H1 (cell line): Measurements from ENCODE around the gene ZFP1. TPM values are rescaled to one million over a fixed set of nuclear protein-coding genes. Genes with fewer than 3 reads are reported as not detected.

Experiments
- CTCF ChIA-PET: fragments of 300-600 bp; sonication (Branson Sonifier 250); formaldehyde crosslinking; loops from one replicate; lab custom pipeline; 2021; ENCODE audit not compliant: partially characterized antibody; lab: Charles Lee
- POLR2A ChIA-PET: fragments of 300-600 bp; sonication (Branson Sonifier 250); formaldehyde crosslinking; loops from one replicate; lab custom pipeline; 2021; ENCODE audit warnings: inconsistent platforms; ENCODE audit not compliant: partially characterized antibody; lab: Charles Lee
- DNase-seq, 2 experiments: peaks; one replicate each; pipeline versions ENCODE4 v3.0.0 to v3.0.0-alpha.2; 2010 to 2022; ENCODE audit warnings: low spot score in 2 of 2, low read depth in 1 of 2, mixed read lengths in 1 of 2
- FAIRE-seq: peaks from 2 replicates; lab custom pipeline; 2011; peaks lifted over from hg19 to GRCh38; lab: Jason Lieb, UNC
- H2AFZ ChIP-seq: 2 replicates; pipeline ENCODE4 v1.8.1; 2012; ENCODE audit warnings: low read length, inconsistent platforms
- H2AK5ac ChIP-seq: 2 replicates; pipeline ENCODE4 v1.6.1; 2013; ENCODE audit warnings: low read depth, low read length
- H2BK120ac ChIP-seq: replicated peaks from 2 replicates; pipeline ENCODE3; 2013; ENCODE audit warnings: low read depth, low read length, inconsistent platforms
- H2BK12ac ChIP-seq: 2 replicates; pipeline ENCODE4 v1.6.1; 2013; ENCODE audit warnings: low read depth, low read length
- H2BK15ac ChIP-seq: 2 replicates; pipeline ENCODE4 v1.6.1; 2013; ENCODE audit warnings: low read length
- H2BK20ac ChIP-seq: 2 replicates; pipeline ENCODE4 v1.6.1; 2013; ENCODE audit warnings: low read length
- H2BK5ac ChIP-seq: 2 replicates; pipeline ENCODE4 v1.6.1; 2013; ENCODE audit warnings: low read depth, low read length
- H3K14ac ChIP-seq: 2 replicates; pipeline ENCODE4 v1.6.1; 2013; ENCODE audit warnings: inconsistent platforms; ENCODE audit not compliant: insufficient read length
- H3K18ac ChIP-seq: 2 replicates; pipeline ENCODE4 v1.6.1; 2013; ENCODE audit warnings: low read length; ENCODE audit errors: extremely low read depth
- H3K23ac ChIP-seq: 2 replicates; pipeline ENCODE4 v1.6.1; 2013; ENCODE audit warnings: inconsistent platforms; ENCODE audit not compliant: insufficient read length
- H3K23me2 ChIP-seq: 2 replicates; pipeline ENCODE4 v1.6.1; 2013; ENCODE audit warnings: low read depth, low read length
- H3K27ac ChIP-seq: 2 replicates; pipeline ENCODE4 v1.6.1; 2011; ENCODE audit warnings: low read depth, low read length, inconsistent platforms
- H3K27me3 ChIP-seq, 4 experiments: replicated peaks in 1 of 4; 1 replicate in 1 of 4; 2 replicates in 3 of 4; pipeline versions ENCODE4 v1.6.1 to v1.8.1; 2011 to 2013; ENCODE audit warnings: low read length in 3 of 4, mild to moderate bottlenecking in 3 of 4, inconsistent platforms in 2 of 4, mixed read lengths in 2 of 4, moderate library complexity in 1 of 4; ENCODE audit not compliant: control insufficient read depth in 3 of 4, insufficient read depth in 3 of 4; ENCODE audit errors: extremely low read depth in 1 of 4
- H3K36me3 ChIP-seq, 4 experiments: 2 replicates each; pipeline versions ENCODE4 v1.6.1 to v1.8.1; 2011 to 2013; ENCODE audit warnings: mild to moderate bottlenecking in 4 of 4, low read length in 3 of 4, moderate library complexity in 2 of 4, control low read depth in 1 of 4, inconsistent platforms in 1 of 4; ENCODE audit not compliant: insufficient read depth in 4 of 4, control insufficient read depth in 2 of 4
- H3K4ac ChIP-seq: replicated peaks from 2 replicates; pipeline ENCODE3; 2013; ENCODE audit warnings: low read length, low read depth, mixed read lengths, inconsistent platforms; ENCODE audit not compliant: insufficient read length
- H3K4me1 ChIP-seq, 4 experiments: replicated peaks in 1 of 4; 1 replicate in 1 of 4; 2 replicates in 3 of 4; pipeline versions ENCODE4 v1.6.1 to v1.8.1; 2011 to 2013; ENCODE audit warnings: low read length in 3 of 4, inconsistent platforms in 2 of 4, mixed read lengths in 1 of 4; ENCODE audit not compliant: insufficient read depth in 4 of 4, control insufficient read depth in 3 of 4
- H3K4me2 ChIP-seq, 2 experiments: 2 replicates each; pipeline versions ENCODE4 v1.6.1 to v1.8.1; 2011 to 2013; ENCODE audit warnings: low read depth in 2 of 2, low read length in 2 of 2, control low read depth in 1 of 2, inconsistent platforms in 1 of 2, mild to moderate bottlenecking in 1 of 2; ENCODE audit not compliant: insufficient read depth in 1 of 2
- H3K4me3 ChIP-seq, 4 experiments: fragments of 200-600, 300-600 bp in 1 of 4; sonication (generic), shearing (Covaris generic), sonication (Bioruptor Twin) in 1 of 4; 2 replicates each; pipeline versions ENCODE4 v1.5.1 to v1.8.1; 2011 to 2016; ENCODE audit warnings: low read length in 4 of 4, low read depth in 3 of 4, control low read depth in 2 of 4, inconsistent platforms in 2 of 4, mild to moderate bottlenecking in 2 of 4, mixed read lengths in 1 of 4, moderate library complexity in 1 of 4; ENCODE audit not compliant: insufficient read depth in 2 of 4; ENCODE audit errors: extremely low read depth in 1 of 4
- H3K56ac ChIP-seq: replicated peaks from 2 replicates; pipeline ENCODE3; 2013; ENCODE audit warnings: low read depth, mild to moderate bottlenecking, mixed read lengths, low read length, inconsistent platforms; ENCODE audit not compliant: insufficient read length
- H3K79me1 ChIP-seq: 2 replicates; pipeline ENCODE4 v1.6.1; 2013; ENCODE audit warnings: low read depth, low read length, control low read depth
- H3K79me2 ChIP-seq, 2 experiments: 2 replicates each; pipeline versions ENCODE4 v1.6.1 to v1.8.1; 2012 to 2013; ENCODE audit warnings: low read length in 2 of 2, mild to moderate bottlenecking in 2 of 2, inconsistent platforms in 1 of 2; ENCODE audit not compliant: insufficient read depth in 2 of 2, control insufficient read depth in 1 of 2
- H3K9ac ChIP-seq, 4 experiments: replicated peaks in 1 of 4; 1 replicate in 1 of 4; 2 replicates in 3 of 4; pipeline versions ENCODE4 v1.6.1 to v1.8.1; 2011 to 2013; ENCODE audit warnings: low read depth in 3 of 4, low read length in 3 of 4, control low read depth in 2 of 4, mild to moderate bottlenecking in 2 of 4, moderate library complexity in 2 of 4, inconsistent platforms in 1 of 4; ENCODE audit errors: extremely low read depth in 1 of 4
- H3K9me3 ChIP-seq, 2 experiments: 2 replicates each; pipeline versions ENCODE4 v1.6.1 to v1.8.1; 2012 to 2013; ENCODE audit warnings: mild to moderate bottlenecking in 2 of 2, moderate library complexity in 2 of 2, control low read depth in 1 of 2, inconsistent platforms in 1 of 2, low read depth in 1 of 2, low read length in 1 of 2, mixed read lengths in 1 of 2; ENCODE audit not compliant: insufficient read depth in 2 of 2
- H4K20me1 ChIP-seq, 2 experiments: replicated peaks in 1 of 2; 2 replicates each; pipeline versions ENCODE3 to v1.8.1; 2011 to 2013; ENCODE audit warnings: inconsistent platforms in 2 of 2, low read length in 2 of 2, mild to moderate bottlenecking in 1 of 2; ENCODE audit not compliant: insufficient read depth in 2 of 2, control insufficient read depth in 1 of 2
- H4K5ac ChIP-seq: 2 replicates; pipeline ENCODE4 v1.6.1; 2013; ENCODE audit warnings: low read length, low read depth, mixed read lengths, inconsistent platforms; ENCODE audit not compliant: insufficient read length
- H4K8ac ChIP-seq: 2 replicates; pipeline ENCODE4 v1.8.0; 2013; ENCODE audit warnings: mild to moderate bottlenecking, moderate library complexity, low read length, inconsistent platforms; ENCODE audit not compliant: insufficient read depth; ENCODE audit errors: extremely low read depth
- H4K91ac ChIP-seq: replicated peaks from 2 replicates; pipeline ENCODE3; 2013; ENCODE audit warnings: low read length, mixed read lengths, inconsistent platforms; ENCODE audit not compliant: insufficient read length
- ASH2L ChIP-seq: fragments of 200-600, 300-600 bp; sonication (generic); IDR thresholded peaks from one replicate; pipeline ENCODE4 v1.7.1; 2017; ENCODE audit warnings: low read length
- BCL11A ChIP-seq, 2 experiments: IDR thresholded peaks; one replicate each; pipeline ENCODE4 v1.6.1; 2011; ENCODE audit warnings: low read depth in 2 of 2, low read length in 2 of 2, mild to moderate bottlenecking in 2 of 2
- CBX8 ChIP-seq: fragments of 300-800, 300-1000 bp; sonication (generic); IDR thresholded peaks from 2 replicates; pipeline ENCODE4 v1.7.1; 2016; ENCODE audit warnings: low read depth, low read length, borderline replicate concordance
- CTBP2 ChIP-seq: IDR thresholded peaks from 2 replicates; pipeline ENCODE4 v1.7.0; 2011; ENCODE audit warnings: borderline replicate concordance, mild to moderate bottlenecking, moderate library complexity, mixed read lengths, low read length; ENCODE audit not compliant: insufficient read depth, insufficient read length
- RBBP5 ChIP-seq: IDR thresholded peaks from 2 replicates; pipeline ENCODE4 v1.7.1; 2012; ENCODE audit warnings: low read depth, mild to moderate bottlenecking, inconsistent platforms, low read length, moderate library complexity, borderline replicate concordance
- SP1 ChIP-seq: IDR thresholded peaks from 2 replicates; pipeline ENCODE4 v1.6.1; 2011; ENCODE audit warnings: low read depth, low read length
- SUZ12 ChIP-seq: fragments of 200-600 bp; sonication (generic); IDR thresholded peaks from 2 replicates; pipeline ENCODE4 v1.6.1; 2012; ENCODE audit warnings: mild to moderate bottlenecking, inconsistent platforms, low read length, moderate library complexity, mixed read lengths
- YY1 ChIP-seq: IDR thresholded peaks from 2 replicates; pipeline ENCODE4 v1.6.1; 2011; ENCODE audit warnings: low read depth, mild to moderate bottlenecking, low read length
- WGBS, 2 experiments: shearing (Covaris generic) in 1 of 2; methylation state at CpG; one replicate each; pipeline versions ENCODE4 v1.1.6 to v1.1.7; 2013 to 2015; ENCODE audit warnings: low lambda C conversion rate in 2 of 2, mixed read lengths in 2 of 2, inconsistent platforms in 1 of 2, low coverage in 1 of 2, missing lambda C conversion rate in 1 of 2; ENCODE audit not compliant: insufficient replicate concordance in 2 of 2, insufficient coverage in 1 of 2, insufficient read length in 1 of 2; ENCODE audit errors: extremely low coverage in 1 of 2, missing lambda C conversion rate in 1 of 2; 5-methylcytosine and 5-hydroxymethylcytosine counted together
- polyA plus RNA-seq, 7 experiments: library from polyadenylated mRNA; depleted of rRNA in 3 of 7; stranded (reverse) in 5 of 7; unstranded in 2 of 7; fragments of >200 nt in 5 of 7; fragments of 200-250 nt in 2 of 7; gene quantifications; 1 replicate in 5 of 7; 2 replicates in 1 of 7; 4 replicates in 1 of 7; pipeline versions ENCODE4 v1.2.1 to v1.2.3, GENCODE V29; 2011 to 2013; ENCODE audit warnings: missing spikeins in 2 of 7, mixed read lengths in 2 of 7
- total RNA-seq: library from RNA; stranded (reverse); fragmentation: NEBNext Ultra II Directional; extraction: Animal tissue kit (Norgen Biotek cat#: 25700); gene quantifications from 2 replicates; pipeline ENCODE4 v1.2.1, GENCODE V29; 2021

Gene ZFP1
- total and polyA plus RNA-seq, 2 of the 8 experiments (the other 6 are each of a cell fraction or from before 2014, with no cell fraction given) = 4.0 to 11.2 TPM

GRCh38 chr16:75127713-75128415, 20.5 kb upstream of the ZFP1 start:
- no peak overlapping the region for H3K14ac ChIP-seq
- no peak overlapping the region for H3K4me2 ChIP-seq
- no peaks in the 10 kb centered on the region for H3K79me2 ChIP-seq
- no peak overlapping the region for H3K18ac ChIP-seq
- no peaks in the 10 kb centered on the region for H3K79me1 ChIP-seq
- no peak overlapping the region for H4K91ac ChIP-seq
- H3K56ac ChIP-seq = no peak overlapping the region
- CTCF ChIA-PET = no interaction called here
- no peaks in the 10 kb centered on the region for H4K20me1 ChIP-seq
- H3K9ac ChIP-seq = no peak overlapping the region
- DNase-seq = no peak
- H2BK20ac ChIP-seq = no peak overlapping the region
- H3K27ac ChIP-seq = no peak overlapping the region
- FAIRE-seq = no peak
- H2BK120ac ChIP-seq = no peak overlapping the region
- H2BK15ac ChIP-seq = no peak overlapping the region
- H3K4ac ChIP-seq = no peak overlapping the region
- H3K23ac ChIP-seq = no peak overlapping the region
- no peak overlapping the region for H2AFZ ChIP-seq
- no peak overlapping the region for H4K8ac ChIP-seq
- no peak overlapping the region for H2BK5ac ChIP-seq
- peaks cover 0 to 12% (median 6%) of the 10 kb centered on the region in 4 experiments; a peak in 5 of 7 replicates for H3K4me1 ChIP-seq
- no peak overlapping the region for H3K4me3 ChIP-seq
- H3K9me3 ChIP-seq = peaks cover 7 to 16% of the 10 kb centered on the region in 2 experiments; a peak in 3 of 4 replicates
- H2BK12ac ChIP-seq = no peak overlapping the region
- 85% methylated on average over 4 of the region's 4 CpGs; no CpG with 5 or more reads in 1 of the 2 experiments for WGBS, 2 experiments
- POLR2A ChIA-PET = no interaction called here
- H3K27me3 ChIP-seq = no peaks in the 10 kb centered on the region
- H2AK5ac ChIP-seq = no peak overlapping the region
- H3K23me2 ChIP-seq = no peaks in the 10 kb centered on the region
- H4K5ac ChIP-seq = no peak overlapping the region
- no peaks in the 10 kb centered on the region; a peak in 1 of 8 replicates for H3K36me3 ChIP-seq
- TF ChIP-seq SP1 (no peak), CBX8 (no peak), ASH2L (no peak), YY1 (no peak), SUZ12 (no peak), BCL11A (IDR thresholded peaks at IDR 0.05; ENCODE audit: low read depth in 2 of 2, low read length in 2 of 2) (no peak), RBBP5 (no peak), CTBP2 (no peak)
- TF ChIP-seq, all 59 proteins: peak for 0
